Ishikawa (cell line): Measurements from ENCODE around the gene NTSR2.

Experiments used
- CEBPB ChIP-seq: IDR thresholded peaks from 2 replicates; pipeline ENCODE4 v1.6.1; 2012
- CREB1 ChIP-seq: IDR thresholded peaks from 2 replicates; pipeline ENCODE4 v1.6.1; 2012; ENCODE audit warnings: low read depth
- EP300 ChIP-seq: IDR thresholded peaks from 2 replicates; pipeline ENCODE4 v1.6.1; 2012; ENCODE audit warnings: borderline replicate concordance
- FOXM1 ChIP-seq: IDR thresholded peaks from 2 replicates; pipeline ENCODE4 v1.6.1; 2012; ENCODE audit warnings: low read depth, borderline replicate concordance
- NFIC ChIP-seq: IDR thresholded peaks from 2 replicates; pipeline ENCODE4 v1.6.1; 2012
- RAD21 ChIP-seq: IDR thresholded peaks from 2 replicates; pipeline ENCODE4 v1.6.1; 2012; ENCODE audit warnings: low read depth
- TAF1 ChIP-seq: IDR thresholded peaks from 2 replicates; pipeline ENCODE4 v1.6.1; 2012; ENCODE audit warnings: low read depth, mild to moderate bottlenecking
- TCF12 ChIP-seq: IDR thresholded peaks from 2 replicates; pipeline ENCODE4 v1.6.1; 2012; ENCODE audit warnings: low read depth
- TEAD4 ChIP-seq: IDR thresholded peaks from 2 replicates; pipeline ENCODE4 v1.6.1; 2012
- YY1 ChIP-seq: IDR thresholded peaks from 2 replicates; pipeline ENCODE4 v1.6.1; 2012; ENCODE audit warnings: low read depth
- ZBTB7A ChIP-seq: IDR thresholded peaks from 2 replicates; pipeline ENCODE4 v1.6.1; 2012; ENCODE audit warnings: low read depth
- TF ChIP-seq, protein P1 (sequence below): IDR thresholded peaks from 2 replicates; pipeline ENCODE4 v1.6.1; 2012; ENCODE audit warnings: low read depth, mild to moderate bottlenecking
- TF ChIP-seq, protein P2 (sequence below): IDR thresholded peaks from 2 replicates; pipeline ENCODE4 v1.6.1; 2012
- TF ChIP-seq, protein P3 (sequence below): IDR thresholded peaks from 2 replicates; pipeline ENCODE4 v1.6.1; 2012

The NTSR2 gene

DNA sequence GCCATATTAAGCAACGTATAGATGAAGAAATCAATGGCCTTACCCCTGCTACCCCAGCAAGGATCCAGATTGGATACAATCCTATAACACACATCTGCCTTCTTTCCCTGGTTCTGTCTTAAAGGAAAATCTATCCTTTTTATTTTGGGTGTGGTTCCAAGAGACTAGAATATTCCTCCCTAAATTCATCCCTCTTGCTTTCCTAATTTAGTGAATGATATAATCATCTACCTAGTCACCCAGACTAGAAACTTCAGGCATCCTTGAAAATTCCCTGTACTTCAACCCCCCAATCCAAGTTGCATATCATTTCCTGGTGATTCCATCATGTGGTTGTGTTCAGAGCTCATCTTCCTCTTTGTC lies 41.3 kb upstream of the NTSR2 start:
- TF ChIP-seq EP300, result no peak
- TF ChIP-seq NFIC, result no peak
- TF ChIP-seq CEBPB, result no peak
- TF ChIP-seq, protein P1, sequence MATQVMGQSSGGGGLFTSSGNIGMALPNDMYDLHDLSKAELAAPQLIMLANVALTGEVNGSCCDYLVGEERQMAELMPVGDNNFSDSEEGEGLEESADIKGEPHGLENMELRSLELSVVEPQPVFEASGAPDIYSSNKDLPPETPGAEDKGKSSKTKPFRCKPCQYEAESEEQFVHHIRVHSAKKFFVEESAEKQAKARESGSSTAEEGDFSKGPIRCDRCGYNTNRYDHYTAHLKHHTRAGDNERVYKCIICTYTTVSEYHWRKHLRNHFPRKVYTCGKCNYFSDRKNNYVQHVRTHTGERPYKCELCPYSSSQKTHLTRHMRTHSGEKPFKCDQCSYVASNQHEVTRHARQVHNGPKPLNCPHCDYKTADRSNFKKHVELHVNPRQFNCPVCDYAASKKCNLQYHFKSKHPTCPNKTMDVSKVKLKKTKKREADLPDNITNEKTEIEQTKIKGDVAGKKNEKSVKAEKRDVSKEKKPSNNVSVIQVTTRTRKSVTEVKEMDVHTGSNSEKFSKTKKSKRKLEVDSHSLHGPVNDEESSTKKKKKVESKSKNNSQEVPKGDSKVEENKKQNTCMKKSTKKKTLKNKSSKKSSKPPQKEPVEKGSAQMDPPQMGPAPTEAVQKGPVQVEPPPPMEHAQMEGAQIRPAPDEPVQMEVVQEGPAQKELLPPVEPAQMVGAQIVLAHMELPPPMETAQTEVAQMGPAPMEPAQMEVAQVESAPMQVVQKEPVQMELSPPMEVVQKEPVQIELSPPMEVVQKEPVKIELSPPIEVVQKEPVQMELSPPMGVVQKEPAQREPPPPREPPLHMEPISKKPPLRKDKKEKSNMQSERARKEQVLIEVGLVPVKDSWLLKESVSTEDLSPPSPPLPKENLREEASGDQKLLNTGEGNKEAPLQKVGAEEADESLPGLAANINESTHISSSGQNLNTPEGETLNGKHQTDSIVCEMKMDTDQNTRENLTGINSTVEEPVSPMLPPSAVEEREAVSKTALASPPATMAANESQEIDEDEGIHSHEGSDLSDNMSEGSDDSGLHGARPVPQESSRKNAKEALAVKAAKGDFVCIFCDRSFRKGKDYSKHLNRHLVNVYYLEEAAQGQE, result no peak

DNA sequence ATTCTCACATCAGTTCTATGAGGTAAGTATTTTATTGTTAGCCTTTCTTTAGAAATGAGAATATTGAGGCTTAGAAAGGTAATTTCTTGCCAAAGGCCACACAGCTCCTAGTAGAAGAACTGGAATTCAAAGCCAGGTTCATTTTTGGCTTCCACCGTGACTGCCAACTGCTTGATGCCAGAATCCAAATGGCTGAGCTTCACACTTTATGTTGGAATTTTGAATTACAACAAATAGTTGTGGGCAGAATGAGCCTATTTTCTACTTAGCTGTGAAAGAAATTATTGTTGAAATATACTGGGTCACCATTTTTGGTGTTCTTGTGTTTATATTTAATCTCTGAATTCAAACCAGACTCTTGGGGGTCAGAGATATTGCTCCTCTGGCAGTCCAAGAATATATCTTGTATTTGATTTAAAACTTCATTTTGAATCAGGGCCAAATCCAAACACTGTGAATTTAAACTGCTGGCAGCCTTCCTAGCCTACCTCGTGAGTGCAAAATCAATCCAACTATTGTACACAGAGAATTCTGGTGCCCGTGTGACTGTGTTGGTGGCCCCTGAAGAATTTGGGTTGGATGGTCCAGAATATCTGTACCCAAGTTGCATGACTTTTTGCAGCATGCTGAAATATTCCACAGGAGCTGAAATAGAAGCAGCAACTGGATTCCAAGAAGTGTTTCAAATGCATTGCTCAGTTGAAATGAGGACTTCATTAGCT lies 40.8 kb upstream of the NTSR2 start:
- TF ChIP-seq NFIC (0 out of 2 replicates have a peak, but pooled peaks have one; percentile 33), TAF1 (no peak)

DNA sequence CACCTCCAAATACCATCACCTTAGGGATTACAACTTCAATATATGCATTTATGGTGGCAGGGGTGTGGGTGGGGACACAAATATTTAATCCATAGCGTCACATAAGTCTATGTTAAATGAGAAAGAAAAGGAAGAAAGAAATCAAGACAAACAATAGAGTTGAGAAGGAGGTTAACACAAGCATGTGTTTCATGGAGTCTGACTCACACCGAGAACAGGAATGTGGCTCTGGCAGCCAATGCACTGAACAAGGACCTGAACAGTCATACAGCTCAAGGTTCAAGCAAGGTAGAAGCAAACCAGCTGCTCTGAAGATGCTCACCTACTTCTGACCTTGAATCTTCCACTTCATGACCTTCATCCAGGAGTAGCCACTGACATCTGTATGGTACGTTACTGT lies 40.2 kb upstream of the NTSR2 start:
- peak; percentile 39; the same call in 1 of the 2 replicates for TF ChIP-seq EP300
- TF ChIP-seq TAF1, result no peak
- TF ChIP-seq RAD21, result no peak
- peak; percentile 42; the same call in 1 of the 2 replicates for TF ChIP-seq NFIC
- no peak for TF ChIP-seq ZBTB7A
- TF ChIP-seq CREB1, result no peak
- TF ChIP-seq, protein P2, sequence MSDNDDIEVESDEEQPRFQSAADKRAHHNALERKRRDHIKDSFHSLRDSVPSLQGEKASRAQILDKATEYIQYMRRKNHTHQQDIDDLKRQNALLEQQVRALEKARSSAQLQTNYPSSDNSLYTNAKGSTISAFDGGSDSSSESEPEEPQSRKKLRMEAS, result peak; percentile 39; the same call in 1 of the 2 replicates
- peak; percentile 67; the same call in 1 of the 2 replicates for TF ChIP-seq TEAD4

DNA sequence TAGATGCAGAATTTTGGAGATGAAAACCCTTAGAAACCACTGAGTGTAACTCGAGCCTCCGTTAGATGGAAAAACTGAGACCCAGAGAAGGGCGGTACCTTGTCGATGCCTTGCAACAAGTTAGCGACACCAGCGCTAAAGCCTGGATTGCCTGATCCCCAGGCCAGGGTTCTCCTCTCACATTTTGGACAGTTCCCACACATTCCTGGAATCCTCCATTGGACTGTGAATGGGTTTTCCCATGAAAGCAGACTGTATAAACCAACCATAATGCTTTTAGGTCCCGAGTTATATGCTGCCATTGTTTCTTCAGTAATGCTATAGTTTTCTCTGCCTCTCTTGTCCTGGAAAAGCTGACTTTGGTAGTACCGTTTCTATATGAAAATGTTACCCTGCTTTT lies 39.3 kb upstream of the NTSR2 start:
- TF ChIP-seq, protein P1, result peak; percentile 51; the same call in 1 of the 2 replicates
- TF ChIP-seq CREB1, result no peak

DNA sequence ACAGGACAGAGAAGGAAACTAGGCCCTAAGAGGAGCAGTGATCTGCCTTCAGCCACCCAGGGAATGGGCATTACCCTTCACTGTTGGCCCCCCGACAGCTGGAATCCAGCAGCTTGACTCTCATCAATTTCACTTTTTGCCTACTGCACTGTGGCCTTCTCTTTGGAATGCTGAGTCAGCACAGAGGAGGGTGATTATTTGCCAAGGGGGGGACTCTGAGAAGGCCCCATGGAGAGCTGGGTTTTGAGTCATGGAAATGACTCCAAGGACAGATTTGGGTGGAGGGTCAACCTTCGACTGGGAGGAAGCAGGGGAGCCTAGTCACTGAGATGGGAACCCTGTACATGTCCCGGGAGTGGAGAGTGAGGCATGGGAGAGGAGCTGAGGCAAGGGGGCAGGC lies 38.1 kb upstream of the NTSR2 start:
- TF ChIP-seq, protein P2, result no peak
- TF ChIP-seq CREB1 (no peak), NFIC (no peak), TEAD4 (no peak), TAF1 (no peak), RAD21 (no peak), FOXM1 (no peak), ZBTB7A (no peak), CEBPB (no peak), EP300 (no peak)
- TF ChIP-seq, protein P3, sequence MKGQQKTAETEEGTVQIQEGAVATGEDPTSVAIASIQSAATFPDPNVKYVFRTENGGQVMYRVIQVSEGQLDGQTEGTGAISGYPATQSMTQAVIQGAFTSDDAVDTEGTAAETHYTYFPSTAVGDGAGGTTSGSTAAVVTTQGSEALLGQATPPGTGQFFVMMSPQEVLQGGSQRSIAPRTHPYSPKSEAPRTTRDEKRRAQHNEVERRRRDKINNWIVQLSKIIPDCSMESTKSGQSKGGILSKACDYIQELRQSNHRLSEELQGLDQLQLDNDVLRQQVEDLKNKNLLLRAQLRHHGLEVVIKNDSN, result no peak
- TF ChIP-seq, protein P1, result no peak

DNA sequence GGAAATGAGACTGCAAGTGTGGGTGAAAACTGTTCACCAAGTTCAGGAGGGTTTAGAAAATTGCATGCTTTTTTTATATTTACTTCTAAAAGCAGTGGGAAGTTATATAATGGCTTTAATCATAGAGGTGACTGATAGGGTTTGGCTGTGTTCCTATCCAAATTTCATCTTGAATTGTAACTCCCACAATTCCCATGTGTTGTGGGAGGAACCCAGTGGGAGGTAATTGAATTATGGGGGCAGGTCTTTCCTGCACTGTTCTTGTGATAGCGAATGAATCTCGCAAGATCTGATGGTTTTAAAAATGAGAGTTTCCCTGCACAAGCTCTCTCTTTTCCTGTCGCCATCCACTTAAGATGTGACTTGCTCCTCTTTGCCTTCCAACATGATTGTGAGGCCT lies 35.7 kb upstream of the NTSR2 start:
- TF ChIP-seq TCF12 (no peak), YY1 (no peak), ZBTB7A (no peak), CREB1 (no peak), EP300 (no peak), TAF1 (no peak), TEAD4 (no peak), CEBPB (no peak)
- TF ChIP-seq, protein P2, result no peak
